Measurements from ENCODE around the gene ZCCHC10. TPM values are rescaled to one million over a fixed set of nuclear protein-coding genes. Genes with fewer than 3 reads are reported as not detected.

The ZCCHC10 gene
- polyA plus RNA-seq, result 10 to 100 TPM in 2 of 3 donors, 1 to 10 TPM in 1; 7.3 to 19.9 (median 13.6) TPM

GRCh38 chr5:133025804-133026663 is at the start of gene ZCCHC10:
Gene ZCCHC10 (minus strand): TSS chr5:133026549. CDS start chr5:133026537, 12 bp downstream.
- peak within 1 kb of the TSS; percentile 78 for H3K27ac ChIP-seq (ENCODE audit: low read depth, low read length)
- 0 to 1% (median 1%) methylated on average over 53 of the region's 53 CpGs for WGBS, 3 donors

GRCh38 chr5:133075572-133076536 is 49.5 kb upstream of the ZCCHC10 start:
- H3K27ac ChIP-seq (ENCODE audit: low read depth, low read length), result no peak overlapping the region
- 87 to 93% (median 90%) methylated on average over 7 of the region's 7 CpGs for WGBS, 3 donors

- no peak overlapping the region for H3K27ac ChIP-seq (ENCODE audit: low read depth, low read length)
- WGBS, 3 donors, result 89 to 91% (median 91%) methylated on average over 4 of the region's 4 CpGs
Observed at GRCh38 chr5:133072021-133072420, 45.7 kb upstream of the ZCCHC10 start.

GRCh38 chr5:133066045-133066444 is 39.7 kb upstream of the ZCCHC10 start:
- 82 to 88% (median 83%) methylated on average over 2 of the region's 2 CpGs for WGBS, 3 donors
- no peak overlapping the region for H3K27ac ChIP-seq (ENCODE audit: low read depth, low read length)

GRCh38 chr5:133065471-133065870 is 39.1 kb upstream of the ZCCHC10 start:
- WGBS, 3 donors, result 75 to 86% (median 86%) methylated on average over 1 of the region's 1 CpG
- H3K27ac ChIP-seq (ENCODE audit: low read depth, low read length), result no peak overlapping the region

- no peak overlapping the region for H3K27ac ChIP-seq (ENCODE audit: low read depth, low read length)
- 80 to 87% (median 85%) methylated on average over 10 of the region's 10 CpGs for WGBS, 3 donors
Observed at GRCh38 chr5:133063965-133064364, 37.6 kb upstream of the ZCCHC10 start.

- 51 to 68% (median 52%) methylated on average over 1 of the region's 1 CpG for WGBS, 3 donors
- H3K27ac ChIP-seq (ENCODE audit: low read depth, low read length), result no peak overlapping the region
Observed at GRCh38 chr5:133062276-133062675, 35.9 kb upstream of the ZCCHC10 start.

- 81 to 90% (median 87%) methylated on average over 3 of the region's 3 CpGs for WGBS, 3 donors
- H3K27ac ChIP-seq (ENCODE audit: low read depth, low read length), result no peak overlapping the region
Observed at GRCh38 chr5:133059621-133060020, 33.3 kb upstream of the ZCCHC10 start.

- WGBS, 3 donors, result 59 to 87% (median 75%) methylated on average over 1 of the region's 1 CpG
- no peak overlapping the region for H3K27ac ChIP-seq (ENCODE audit: low read depth, low read length)
Observed at GRCh38 chr5:133056891-133057290, 30.5 kb upstream of the ZCCHC10 start.

- 92 to 94% (median 93%) methylated on average over 7 of the region's 7 CpGs for WGBS, 3 donors
Observed at GRCh38 chr5:133054697-133055471, 28.5 kb upstream of the ZCCHC10 start.

GRCh38 chr5:133053448-133053847 is 27.1 kb upstream of the ZCCHC10 start:
- H3K27ac ChIP-seq (ENCODE audit: low read depth, low read length), result no peak overlapping the region
- 91 to 93% (median 93%) methylated on average over 15 of the region's 15 CpGs for WGBS, 3 donors

More at GRCh38 chr5:133054697-133055471, 28.5 kb upstream of the ZCCHC10 start:
- H3K27ac ChIP-seq (ENCODE audit: low read depth, low read length), result no peak overlapping the region

GRCh38 chr5:133052317-133053175 is 26.2 kb upstream of the ZCCHC10 start:
- peak overlapping the region; percentile 43 for H3K27ac ChIP-seq (ENCODE audit: low read depth, low read length)
- 1% methylated on average over 55 to 59 of the region's 59 CpGs for WGBS, 3 donors

- H3K27ac ChIP-seq (ENCODE audit: low read depth, low read length), result peak within 1 kb of the TSS; percentile 92
- WGBS, 3 donors, result 0 to 1% (median 0%) methylated on average over 68 of the region's 68 CpGs
Observed at GRCh38 chr5:133051542-133052316, 25.4 kb upstream of the ZCCHC10 start, which contains the start of gene HSPA4. Gene HSPA4 (plus strand): TSS chr5:133052013. CDS start chr5:133052251, 238 bp downstream.

GRCh38 chr5:133051061-133051541 is 24.8 kb upstream of the ZCCHC10 start:
- WGBS, 3 donors, result 1 to 3% (median 2%) methylated on average over 15 of the region's 15 CpGs
- H3K27ac ChIP-seq (ENCODE audit: low read depth, low read length), result peak overlapping the region; percentile 92

GRCh38 chr5:133050521-133050920 is 24.2 kb upstream of the ZCCHC10 start:
- whole genome bisulfite sequencing, 3 donors, result 37 to 57% (median 53%) methylated on average over 4 of the region's 4 CpGs
- H3K27ac ChIP-seq (ENCODE audit: low read depth, low read length), result no peak overlapping the region

GRCh38 chr5:133049726-133050048 is 23.3 kb upstream of the ZCCHC10 start:
- 16 to 64% (median 31%) methylated on average over 1 of the region's 1 CpG for WGBS, 3 donors
- H3K27ac ChIP-seq (ENCODE audit: low read depth, low read length), result no peak overlapping the region

All from adipose tissue (tissue), 3 donors.